Omental fat pad (tissue), 4 donors: ENCODE data around the gene ZNF732. TPM values are rescaled to one million over a fixed set of nuclear protein-coding genes. Genes with fewer than 3 reads are reported as not detected.

Experiments
- ATAC-seq: fragments of 150-250 bp; one replicate; pipeline ENCODE4 v1.9.1; 2016; ENCODE audit warnings: mild to moderate bottlenecking, moderate library complexity; ENCODE audit not compliant: low FRiP score
- DNase-seq: peaks from one replicate; pipeline ENCODE4 v3.0.0-alpha.2; 2019; ENCODE audit warnings: low spot score
- CTCF ChIP-seq, 3 donors: fragments of 450-650 bp; IDR thresholded peaks; one replicate each; pipeline ENCODE4 v1.5.1; 2016 to 2017; ENCODE audit warnings: antibody characterized with exemption in 3 of 3, mild to moderate bottlenecking in 3 of 3, moderate library complexity in 2 of 3
- small RNA-seq: library from RNA; depleted of rRNA; stranded (forward); fragments of <200 nt; gene quantifications from one replicate; pipeline ENCODE3, GENCODE V24; 2016
- total RNA-seq, 4 donors: library from RNA; depleted of rRNA; stranded (reverse); fragments of >200 nt; gene quantifications; one replicate each; pipeline ENCODE4 v1.1.0, GENCODE V29; 2016

Gene ZNF732
- total RNA-seq, 4 donors from 2014 or later, result 0.60 to 1.1 TPM; not detected in 2

GRCh38 chr4:234178-234577 lies 71.1 kb downstream of the ZNF732 start:
- DNase-seq (no peak), ATAC-seq (no peak)
- TF ChIP-seq CTCF (IDR thresholded peaks at IDR 0.05), result no peak

- TF ChIP-seq CTCF (IDR thresholded peaks at IDR 0.05), result no peak
- ATAC-seq (no peak), DNase-seq (no peak)
Measured at GRCh38 chr4:223913-224497, 81.3 kb downstream of the ZNF732 start.

Small RNA genes lying within 50 kb of the gene (small RNA-seq; reads per million reads assigned to genes)
- gene AC079140.2, result not detected
- not detected for gene MIR571

Other genes starting within 250 kb of the ZNF732 start
- 10 to 100 TPM in 1 of 4 donors, 1 to 10 TPM in 3; 3.6 to 14.7 (median 4.6) TPM for gene ZNF718, start 181.0 kb downstream of the ZNF732 start, total RNA-seq
- gene ZNF141, start 32.3 kb upstream of the ZNF732 start, total RNA-seq, result 10 to 100 TPM; 14.5 to 49.6 (median 24.1) TPM
- 10 to 100 TPM; 17.0 to 37.0 (median 23.3) TPM for gene ZNF721, start 193.7 kb upstream of the ZNF732 start, total RNA-seq
- gene PIGG, start 193.7 kb upstream of the ZNF732 start, total RNA-seq, result 10 to 100 TPM; 32.9 to 67.8 (median 51.9) TPM